MG63 (cell line): ENCODE measurements around the gene NEK1. TPM values are rescaled to one million over a fixed set of nuclear protein-coding genes. Genes with fewer than 3 reads are reported as not detected.

ENCODE experiments used
- DNase-seq: peaks from one replicate; pipeline ENCODE4 v3.0.0-alpha.2; 2020
- H3K27me3 ChIP-seq: fragments of 250-450 bp; sonication (Bioruptor Pico); 2 replicates; pipeline ENCODE4 v1.5.1; 2020; ENCODE audit warnings: mild to moderate bottlenecking, moderate library complexity
- H3K36me3 ChIP-seq: fragments of 250-450 bp; sonication (Bioruptor Pico); 2 replicates; pipeline ENCODE4 v1.5.1; 2020; ENCODE audit warnings: mild to moderate bottlenecking, moderate library complexity
- H3K4me3 ChIP-seq: fragments of 250-450 bp; sonication (Bioruptor Pico); 2 replicates; pipeline ENCODE4 v1.5.1; 2020; ENCODE audit warnings: mild to moderate bottlenecking, moderate library complexity
- H3K9me3 ChIP-seq: fragments of 250-450 bp; sonication (Bioruptor Pico); 2 replicates; pipeline ENCODE4 v1.5.1; 2020; ENCODE audit warnings: mild to moderate bottlenecking, moderate library complexity
- total RNA-seq: library from RNA; depleted of rRNA; stranded (reverse); fragments of >200 nt; shearing (Covaris generic); gene quantifications from 2 replicates; pipeline ENCODE4 v1.2.3, GENCODE V29; 2014; ENCODE audit warnings: low replicate concordance

NEK1 gene
- total RNA-seq, 1 experiment from 2014 or later = 2.1 TPM

- DNase-seq = no peak
- Histone ChIP-seq H3K4me3 (no peak overlapping the region), H3K9me3 (no peaks in the 10 kb centered on the region), H3K27me3 (no peaks in the 10 kb centered on the region), H3K36me3 (no peaks in the 10 kb centered on the region)
Observed at GRCh38 chr4:169617306-169617705, 4.9 kb upstream of the NEK1 start.

DNA sequence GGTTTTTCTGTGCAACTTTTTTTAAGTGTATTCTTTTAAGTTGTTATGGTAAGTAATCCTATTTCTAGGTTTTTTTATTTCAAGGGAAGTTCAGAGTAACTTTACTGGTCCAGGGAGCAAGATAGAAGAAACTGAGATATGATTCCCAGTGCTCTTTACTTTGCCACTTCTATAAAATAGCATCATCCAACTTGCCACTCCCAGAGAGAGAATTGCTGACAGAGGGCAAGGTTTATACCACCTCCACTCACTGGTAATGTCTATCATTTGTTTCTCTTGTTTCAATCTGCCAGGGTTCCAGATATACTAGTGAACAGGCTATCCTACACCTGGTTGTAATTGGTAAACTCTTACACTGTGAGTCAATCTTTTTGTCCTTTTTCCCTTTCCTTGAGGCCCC lies 4.5 kb upstream of the NEK1 start:
- DNase-seq = no peak
- Histone ChIP-seq H3K27me3 (no peaks in the 10 kb centered on the region), H3K4me3 (no peak overlapping the region), H3K9me3 (no peaks in the 10 kb centered on the region), H3K36me3 (no peaks in the 10 kb centered on the region)

DNA sequence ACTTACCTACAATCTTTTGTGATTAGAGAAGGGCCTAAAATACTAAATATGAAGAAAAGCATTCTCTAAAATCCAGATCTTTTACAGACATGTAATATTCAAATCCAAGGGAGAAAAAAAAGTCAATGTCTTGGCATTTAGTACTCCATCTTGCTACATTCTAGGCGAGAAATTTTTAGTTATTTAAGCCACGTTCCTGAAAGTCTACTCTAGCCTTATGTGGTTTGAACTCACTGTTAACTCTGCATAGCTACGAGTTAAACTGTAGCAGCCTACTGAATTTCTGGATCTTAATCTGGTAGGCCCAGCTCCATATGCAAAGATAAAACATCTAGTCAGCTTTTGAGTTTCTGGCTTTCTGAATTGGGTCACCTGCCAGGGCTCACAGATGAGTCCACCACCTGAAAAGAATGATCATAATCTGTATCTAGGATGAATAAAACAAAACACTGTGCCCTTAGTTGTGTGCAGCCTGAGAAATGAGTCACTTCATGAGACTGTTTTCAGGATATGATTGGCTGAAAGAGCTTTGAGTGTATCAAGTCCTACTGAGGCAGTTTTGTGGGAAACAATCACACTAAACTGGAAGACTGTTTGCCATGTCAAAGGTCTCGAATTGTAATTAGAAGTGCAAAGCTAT lies 3.2 kb upstream of the NEK1 start:
- Histone ChIP-seq H3K4me3 (no peak overlapping the region), H3K36me3 (no peaks in the 10 kb centered on the region), H3K9me3 (no peaks in the 10 kb centered on the region), H3K27me3 (no peaks in the 10 kb centered on the region)
- DNase-seq = no peak

- no peaks in the 10 kb centered on the region for H3K9me3 ChIP-seq
- H3K36me3 ChIP-seq = no peaks in the 10 kb centered on the region
- H3K27me3 ChIP-seq = no peaks in the 10 kb centered on the region
- peak overlapping the region; percentile 91 for H3K4me3 ChIP-seq
- peak; percentile 60 for DNase-seq
Observed at GRCh38 chr4:169612871-169613859, 782 bp upstream of the NEK1 start.

- H3K9me3 ChIP-seq = no peaks in the 10 kb centered on the region
- no peak for DNase-seq
- H3K36me3 ChIP-seq = no peaks in the 10 kb centered on the region
- H3K27me3 ChIP-seq = no peaks in the 10 kb centered on the region
- peak overlapping the region; percentile 91 for H3K4me3 ChIP-seq
Observed at GRCh38 chr4:169611157-169611556, 1.2 kb downstream of the NEK1 start.

- DNase-seq = no peak
- Histone ChIP-seq H3K36me3 (no peaks in the 10 kb centered on the region; the same call in 1 of the 2 replicates), H3K4me3 (no peak overlapping the region), H3K9me3 (no peaks in the 10 kb centered on the region), H3K27me3 (no peaks in the 10 kb centered on the region)
Observed at GRCh38 chr4:169604903-169605331, 7.5 kb downstream of the NEK1 start.

DNA sequence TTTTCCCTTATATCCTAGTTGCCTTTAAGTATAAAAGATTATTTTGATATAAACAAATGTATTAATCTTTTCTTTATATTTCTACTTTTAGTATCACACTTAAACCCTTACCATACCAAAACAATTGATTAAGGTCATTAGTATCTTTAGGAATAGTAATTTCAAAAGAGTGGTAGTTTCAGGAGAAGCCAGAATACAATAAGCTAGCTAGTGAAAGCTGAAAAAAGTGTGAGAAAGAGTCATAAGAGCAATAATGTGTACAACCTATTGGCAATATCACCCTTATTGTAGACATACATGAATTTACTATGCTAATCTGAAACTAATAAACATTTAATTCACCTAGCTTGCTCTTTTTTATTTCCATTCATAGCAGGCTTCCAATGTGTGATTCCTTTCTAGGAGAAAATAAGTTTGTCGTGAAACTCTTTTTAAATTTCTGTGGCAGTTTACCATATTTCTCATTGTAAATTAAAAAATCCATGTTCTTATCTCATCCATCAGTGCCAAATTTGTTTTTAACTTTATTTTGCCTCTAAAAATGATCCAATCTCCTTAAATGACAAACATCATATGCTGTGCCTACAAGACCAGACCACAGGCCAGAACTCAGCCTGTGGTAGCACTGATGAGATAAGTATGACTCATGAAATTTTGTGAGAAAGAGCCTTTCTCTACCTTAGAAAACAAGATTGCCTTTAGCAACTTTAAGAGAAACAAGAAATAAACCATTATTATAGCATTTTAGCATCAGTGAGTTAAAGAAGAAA lies 8.1 kb downstream of the NEK1 start:
- Histone ChIP-seq H3K36me3 (no peaks in the 10 kb centered on the region; the same call in 1 of the 2 replicates), H3K4me3 (no peak overlapping the region), H3K27me3 (no peaks in the 10 kb centered on the region), H3K9me3 (no peaks in the 10 kb centered on the region)
- no peak for DNase-seq

- DNase-seq = no peak
- Histone ChIP-seq H3K9me3 (no peaks in the 10 kb centered on the region), H3K27me3 (no peaks in the 10 kb centered on the region), H3K36me3 (no peaks in the 10 kb centered on the region; the same call in 1 of the 2 replicates), H3K4me3 (no peak overlapping the region)
Observed at GRCh38 chr4:169603312-169603711, 9.1 kb downstream of the NEK1 start.

DNA sequence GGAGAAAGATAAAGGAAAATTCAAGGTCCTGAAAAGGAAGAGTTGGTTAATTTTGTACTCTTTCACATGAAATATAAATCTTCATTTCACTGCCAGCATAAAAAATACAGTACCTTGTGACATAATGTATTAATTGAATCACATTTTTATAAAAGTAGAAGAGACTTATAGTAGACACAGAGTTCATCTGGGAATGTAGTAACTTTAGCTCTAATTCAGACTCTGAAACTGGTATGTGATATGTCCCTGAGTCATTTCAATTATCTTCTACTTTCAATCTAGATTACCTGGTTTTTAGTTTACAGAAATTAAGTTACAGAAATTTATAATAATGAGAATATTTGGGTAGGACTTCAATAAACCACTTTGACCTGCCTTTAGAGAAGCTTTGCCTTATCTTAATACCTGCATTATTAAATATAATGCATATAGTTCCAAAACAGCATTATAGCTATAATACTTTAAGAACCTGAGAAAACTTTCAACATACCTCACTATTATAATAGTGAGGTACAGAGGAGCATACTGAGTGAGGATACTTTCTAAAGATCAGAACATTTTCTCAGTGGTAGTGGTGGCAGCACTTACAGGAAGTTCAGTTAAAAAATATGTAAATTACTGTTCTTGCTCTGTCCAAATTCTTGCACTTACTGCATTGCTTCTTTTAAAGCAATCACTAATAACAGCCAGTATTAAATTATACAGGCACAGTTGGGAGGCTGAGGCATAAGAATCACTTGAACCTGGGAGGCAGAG lies 11.2 kb downstream of the NEK1 start:
- Histone ChIP-seq H3K27me3 (no peaks in the 10 kb centered on the region), H3K36me3 (no peaks in the 10 kb centered on the region; the same call in 1 of the 2 replicates), H3K9me3 (no peaks in the 10 kb centered on the region), H3K4me3 (no peak overlapping the region)
- no peak for DNase-seq

- DNase-seq = no peak
- Histone ChIP-seq H3K4me3 (no peak overlapping the region), H3K27me3 (no peaks in the 10 kb centered on the region), H3K9me3 (no peaks in the 10 kb centered on the region), H3K36me3 (no peaks in the 10 kb centered on the region)
Observed at GRCh38 chr4:169594560-169595195, 17.7 kb downstream of the NEK1 start.

DNA sequence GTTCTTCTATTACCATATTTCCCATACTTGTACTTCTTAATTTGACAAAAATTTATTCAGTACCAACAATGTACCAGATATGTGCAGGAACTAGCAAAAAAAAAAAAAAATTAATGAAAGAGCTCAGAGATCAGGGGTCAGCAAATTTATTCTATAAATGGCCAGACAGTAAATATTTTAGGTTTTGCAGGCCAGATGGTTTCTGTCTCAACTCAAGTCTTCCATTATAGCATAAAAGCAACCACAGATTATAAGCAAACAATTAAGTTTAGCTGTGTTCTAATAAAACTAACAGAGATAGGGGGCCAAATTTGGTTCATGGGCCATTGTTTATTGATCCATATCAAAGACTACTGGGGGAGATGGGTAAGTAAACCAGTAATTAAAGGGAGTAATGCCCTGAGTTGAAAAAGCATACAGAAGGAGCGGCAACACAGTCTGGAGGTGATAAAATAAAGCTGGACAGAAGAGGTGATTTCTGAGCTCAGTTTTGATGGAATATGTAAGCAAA lies 19.3 kb downstream of the NEK1 start:
- DNase-seq = no peak
- no peaks in the 10 kb centered on the region for H3K27me3 ChIP-seq
- no peaks in the 10 kb centered on the region; the same call in 1 of the 2 replicates for H3K36me3 ChIP-seq
- no peak overlapping the region for H3K4me3 ChIP-seq
- no peaks in the 10 kb centered on the region for H3K9me3 ChIP-seq

DNA sequence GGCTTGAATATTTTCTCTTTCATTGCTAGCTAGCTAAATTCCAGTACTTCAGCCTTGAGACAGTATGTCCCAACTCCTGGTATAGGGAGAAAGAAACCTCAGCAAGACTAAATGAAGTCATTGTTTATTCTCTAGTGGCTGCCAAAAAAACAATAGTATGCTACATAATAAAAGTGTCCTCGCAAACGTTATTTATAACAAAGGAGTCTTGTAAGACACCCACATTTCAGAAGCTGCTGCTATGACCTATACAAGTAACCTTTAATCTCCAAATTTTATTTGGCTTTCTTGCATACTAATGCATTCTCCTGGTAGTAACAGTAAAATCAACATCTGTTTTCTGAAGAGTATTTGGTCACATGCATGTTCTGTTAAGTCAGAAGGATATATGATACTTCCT lies 28.8 kb downstream of the NEK1 start:
- no peaks in the 10 kb centered on the region for H3K9me3 ChIP-seq
- no peak overlapping the region for H3K4me3 ChIP-seq
- DNase-seq = no peak
- H3K27me3 ChIP-seq = no peaks in the 10 kb centered on the region
- H3K36me3 ChIP-seq = peaks cover 5% of the 10 kb centered on the region

DNA sequence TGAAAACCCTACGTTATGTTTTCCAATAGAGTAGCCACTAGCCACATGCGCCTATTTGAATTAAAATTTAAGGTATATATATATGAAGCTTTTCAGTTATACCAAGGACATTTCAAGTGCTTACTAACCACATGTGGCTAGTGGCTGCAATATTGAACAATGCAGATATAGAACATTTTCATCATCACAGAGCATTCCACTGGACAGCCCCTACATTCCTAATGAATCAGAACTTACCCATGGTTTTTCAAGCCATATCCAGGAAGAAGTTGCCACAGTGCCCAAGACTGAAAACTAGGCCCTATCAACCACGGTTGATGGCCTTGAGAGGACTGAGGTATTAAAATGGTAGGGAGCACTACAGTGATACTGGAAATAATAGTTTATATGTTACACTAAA lies 29.7 kb downstream of the NEK1 start:
- Histone ChIP-seq H3K27me3 (no peaks in the 10 kb centered on the region), H3K9me3 (no peaks in the 10 kb centered on the region)
- no peak for DNase-seq

DNA sequence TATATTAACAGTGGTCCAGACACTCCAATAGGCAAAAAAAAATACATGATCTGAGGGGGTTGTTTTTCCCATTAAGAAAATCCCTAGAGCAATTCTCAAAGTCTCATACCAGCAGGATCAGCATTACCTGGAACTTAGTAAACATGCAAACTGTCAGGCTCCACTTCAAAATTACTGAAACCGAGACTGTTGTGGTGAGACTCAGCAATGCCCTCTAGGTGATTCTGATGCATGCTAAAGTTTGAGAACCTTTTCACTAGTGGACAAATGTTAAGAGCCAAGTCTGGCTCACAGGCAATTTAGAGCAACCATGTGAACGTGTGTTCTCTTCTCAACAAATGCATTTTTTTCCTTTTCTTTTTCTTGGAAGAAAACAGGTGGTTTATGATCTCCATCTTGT lies 30.2 kb downstream of the NEK1 start:
- Histone ChIP-seq H3K36me3 (peaks cover 5% of the 10 kb centered on the region; the same call in 1 of the 2 replicates), H3K27me3 (no peaks in the 10 kb centered on the region), H3K9me3 (no peaks in the 10 kb centered on the region), H3K4me3 (no peak overlapping the region)
- DNase-seq = no peak

More for the DNA sequence above, 29.7 kb downstream of the NEK1 start:
- Histone ChIP-seq H3K4me3 (no peak overlapping the region), H3K36me3 (peaks cover 5% of the 10 kb centered on the region; the same call in 1 of the 2 replicates)

DNA sequence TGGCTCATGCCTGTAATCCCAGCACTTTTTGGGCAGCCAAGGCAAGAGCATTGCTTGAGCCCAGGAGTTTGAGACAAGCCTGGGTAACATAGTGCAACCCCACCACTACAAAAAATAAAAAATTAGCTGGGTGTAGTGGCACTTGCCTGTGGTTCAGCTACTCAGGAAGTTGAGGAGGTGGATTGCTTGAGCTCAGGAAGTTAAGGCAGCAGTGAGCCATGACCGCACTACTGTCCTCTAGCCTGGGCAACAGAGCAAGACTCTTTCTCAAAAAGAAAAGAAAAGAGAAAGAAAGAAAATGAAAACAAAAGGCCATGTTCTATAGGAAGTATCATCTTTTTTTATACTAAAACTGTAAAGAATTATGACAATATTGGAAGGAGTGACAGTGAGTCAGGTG lies 38.5 kb downstream of the NEK1 start:
- Histone ChIP-seq H3K4me3 (no peak overlapping the region), H3K36me3 (no peaks in the 10 kb centered on the region; the same call in 1 of the 2 replicates), H3K27me3 (no peaks in the 10 kb centered on the region), H3K9me3 (no peaks in the 10 kb centered on the region)
- no peak for DNase-seq

GRCh38 chr4:169571435-169571834 lies 40.9 kb downstream of the NEK1 start:
- H3K36me3 ChIP-seq = no peaks in the 10 kb centered on the region; the same call in 1 of the 2 replicates
- no peak for DNase-seq
- H3K9me3 ChIP-seq = no peaks in the 10 kb centered on the region
- no peak overlapping the region for H3K4me3 ChIP-seq
- H3K27me3 ChIP-seq = no peaks in the 10 kb centered on the region
